Naive B cell (primary cell): Measurements from ENCODE around the gene CNPY4. TPM values are rescaled to one million over a fixed set of nuclear protein-coding genes. Genes with fewer than 3 reads are reported as not detected.
A peak's percentile ranks its signal among the peaks of the same experiment; 100 is the strongest.

Source experiments
- ATAC-seq, 2 donors: fragments of 150-1000 bp; cut with Tn5 transposase; 2 replicates each; pipeline ENCODE4 v1.10.0; 2021; ENCODE audit warnings: low read depth in 2 of 2, mild to moderate bottlenecking in 2 of 2, moderate library complexity in 2 of 2
- DNase-seq: peaks from one replicate; pipeline ENCODE4 v3.0.0; 2022
- H3K27ac Mint-ChIP-seq, 6 donors: one replicate each; pipeline ENCODE4 v1.8.0; 2020 to 2022; ENCODE audit warnings: mild to moderate bottlenecking in 6 of 6, mixed read lengths in 6 of 6, moderate library complexity in 5 of 6, inconsistent platforms in 2 of 6
- H3K27me3 Mint-ChIP-seq, 3 donors: one replicate each; pipeline ENCODE4 v1.8.0; 2021 to 2022; ENCODE audit warnings: mixed read lengths in 3 of 3, mild to moderate bottlenecking in 1 of 3
- H3K36me3 Mint-ChIP-seq, 2 donors: one replicate each; pipeline ENCODE4 v1.8.0; 2020 to 2022; ENCODE audit warnings: mixed read lengths in 2 of 2, inconsistent platforms in 1 of 2, mild to moderate bottlenecking in 1 of 2
- H3K4me1 Mint-ChIP-seq, 3 donors: one replicate each; pipeline ENCODE4 v1.8.0; 2020 to 2022; ENCODE audit warnings: mixed read lengths in 3 of 3, inconsistent platforms in 1 of 3, mild to moderate bottlenecking in 1 of 3, moderate library complexity in 1 of 3
- H3K4me3 Mint-ChIP-seq, 8 donors: one replicate each; pipeline ENCODE4 v1.8.0; 2020 to 2022; ENCODE audit warnings: mild to moderate bottlenecking in 8 of 8, mixed read lengths in 8 of 8, moderate library complexity in 8 of 8, inconsistent platforms in 2 of 8
- H3K9me3 Mint-ChIP-seq, 7 donors: one replicate each; pipeline ENCODE4 v1.8.0; 2020 to 2022; ENCODE audit warnings: mixed read lengths in 7 of 7, mild to moderate bottlenecking in 5 of 7, inconsistent platforms in 2 of 7, moderate library complexity in 1 of 7
- polyA plus RNA-seq, 6 donors: library from polyadenylated mRNA; unstranded; fragments of 300-500 nt; fragmentation: Illumina TruSeq; gene quantifications; one replicate each; pipeline ENCODE4 v1.2.3, GENCODE V29; 2021; ENCODE audit warnings: low read depth in 6 of 6

Gene CNPY4
- polyA plus RNA-seq, 6 donors from 2014 or later = 4.9 to 8.6 (median 5.8) TPM; not detected in 1

GRCh38 chr7:100152404-100152803 lies 33.0 kb downstream of the CNPY4 start:
- H3K27ac Mint-ChIP-seq = peak overlapping the region in 5 of 6 donors; percentile 30 to 92 (median 73)
- DNase-seq (peak; percentile 45), ATAC-seq (no peak)
- H3K36me3 Mint-ChIP-seq = peaks cover 5 to 8% of the 10 kb centered on the region in 2 donors
- H3K4me1 Mint-ChIP-seq = peaks cover 39 to 78% (median 69%) of the 10 kb centered on the region in 3 donors
- peak overlapping the region in 7 of 8 donors; percentile 43 to 81 (median 71) for H3K4me3 Mint-ChIP-seq
- H3K27me3 Mint-ChIP-seq = no peaks in the 10 kb centered on the region
- H3K9me3 Mint-ChIP-seq = no peaks in the 10 kb centered on the region

- Mint-ChIP-seq H3K27ac (peak overlapping the region in 3 of 6 donors; percentile 59 to 69 (median 64)), H3K9me3 (no peaks in the 10 kb centered on the region), H3K36me3 (peaks cover 5 to 8% of the 10 kb centered on the region in 2 donors), H3K4me1 (peaks cover 43 to 82% (median 74%) of the 10 kb centered on the region in 3 donors), H3K27me3 (no peaks in the 10 kb centered on the region), H3K4me3 (peak overlapping the region in 4 of 8 donors; percentile 16 to 71 (median 44))
- DNase-seq = no peak
- ATAC-seq = no peak
Observed at GRCh38 chr7:100152937-100153666, 33.7 kb downstream of the CNPY4 start.

- Mint-ChIP-seq H3K27me3 (no peaks in the 10 kb centered on the region), H3K27ac (peak overlapping the region in 4 of 6 donors; percentile 47 to 87 (median 64)), H3K4me1 (peaks cover 35 to 78% (median 71%) of the 10 kb centered on the region in 3 donors), H3K9me3 (no peaks in the 10 kb centered on the region), H3K4me3 (peak overlapping the region in 4 of 8 donors; percentile 16 to 62 (median 30)), H3K36me3 (peaks cover 5 to 8% of the 10 kb centered on the region in 2 donors)
- DNase-seq = no peak
- no peak for ATAC-seq
Observed at GRCh38 chr7:100153708-100154535, 34.5 kb downstream of the CNPY4 start.

GRCh38 chr7:100154651-100155491 lies 35.4 kb downstream of the CNPY4 start:
- H3K27me3 Mint-ChIP-seq = no peaks in the 10 kb centered on the region
- ATAC-seq = no peak
- H3K27ac Mint-ChIP-seq = no peak overlapping the region
- H3K4me3 Mint-ChIP-seq = peak overlapping the region in 4 of 8 donors; percentile 12 to 91 (median 52)
- no peaks in the 10 kb centered on the region for H3K9me3 Mint-ChIP-seq
- H3K36me3 Mint-ChIP-seq = peaks cover 5 to 8% of the 10 kb centered on the region in 2 donors
- no peak for DNase-seq
- H3K4me1 Mint-ChIP-seq = peaks cover 34 to 79% (median 75%) of the 10 kb centered on the region in 3 donors

- no peaks in the 10 kb centered on the region for H3K27me3 Mint-ChIP-seq
- H3K27ac Mint-ChIP-seq = peak overlapping the region in 2 of 6 donors; percentile 79 to 90
- peak overlapping the region in 7 of 8 donors; percentile 12 to 92 (median 78) for H3K4me3 Mint-ChIP-seq
- H3K36me3 Mint-ChIP-seq = peaks cover 5 to 8% of the 10 kb centered on the region in 2 donors
- DNase-seq = no peak
- H3K9me3 Mint-ChIP-seq = no peaks in the 10 kb centered on the region
- peaks cover 26 to 71% (median 66%) of the 10 kb centered on the region in 3 donors for H3K4me1 Mint-ChIP-seq
- no peak for ATAC-seq
Observed at GRCh38 chr7:100155553-100156317, 36.3 kb downstream of the CNPY4 start.

- Mint-ChIP-seq H3K27me3 (no peaks in the 10 kb centered on the region), H3K4me3 (peak overlapping the region; percentile 78 to 92 (median 88)), H3K27ac (peak overlapping the region; percentile 76 to 95 (median 90)), H3K36me3 (peaks cover 5 to 8% of the 10 kb centered on the region in 2 donors), H3K9me3 (no peaks in the 10 kb centered on the region), H3K4me1 (peaks cover 26 to 70% (median 64%) of the 10 kb centered on the region in 3 donors)
- ATAC-seq (peak; percentile 35 to 51), DNase-seq (no peak)
Observed at GRCh38 chr7:100156331-100157068, 37.1 kb downstream of the CNPY4 start.

- peaks cover 5 to 8% of the 10 kb centered on the region in 2 donors for H3K36me3 Mint-ChIP-seq
- peak overlapping the region; percentile 76 to 95 (median 90) for H3K27ac Mint-ChIP-seq
- DNase-seq (no peak), ATAC-seq (no peak)
- peaks cover 26 to 65% (median 59%) of the 10 kb centered on the region in 3 donors for H3K4me1 Mint-ChIP-seq
- H3K9me3 Mint-ChIP-seq = no peaks in the 10 kb centered on the region
- H3K27me3 Mint-ChIP-seq = no peaks in the 10 kb centered on the region
- peak overlapping the region; percentile 78 to 92 (median 88) for H3K4me3 Mint-ChIP-seq
Observed at GRCh38 chr7:100157069-100157333, 37.6 kb downstream of the CNPY4 start.

GRCh38 chr7:100157334-100158228 lies 38.1 kb downstream of the CNPY4 start:
- ATAC-seq (no peak), DNase-seq (no peak)
- Mint-ChIP-seq H3K27me3 (no peaks in the 10 kb centered on the region), H3K4me3 (peak overlapping the region; percentile 78 to 92 (median 88)), H3K27ac (peak overlapping the region; percentile 66 to 95 (median 89)), H3K36me3 (peaks cover under 1 to 3% of the 10 kb centered on the region in 2 donors), H3K4me1 (peaks cover 20 to 60% (median 54%) of the 10 kb centered on the region in 3 donors), H3K9me3 (no peaks in the 10 kb centered on the region)

- DNase-seq = peak; percentile 93
- ATAC-seq = peak; percentile 91 to 93
- Mint-ChIP-seq H3K27ac (peak within 1 kb of the TSS; percentile 66 to 94 (median 89)), H3K27me3 (no peaks in the 10 kb centered on the region), H3K4me3 (peak within 1 kb of the TSS; percentile 78 to 93 (median 90)), H3K9me3 (no peaks in the 10 kb centered on the region), H3K36me3 (no peaks in the 10 kb centered on the region), H3K4me1 (peaks cover 18 to 58% (median 54%) of the 10 kb centered on the region in 3 donors)
Observed at GRCh38 chr7:100158229-100159098, 39.0 kb downstream of the CNPY4 start, which contains the start of gene TRAPPC14. TSS of gene TRAPPC14 (minus strand) at chr7:100158723. CDS start at chr7:100158499, 224 bp downstream.

GRCh38 chr7:100159099-100159623 lies 39.7 kb downstream of the CNPY4 start:
- ATAC-seq (no peak), DNase-seq (no peak)
- no peaks in the 10 kb centered on the region for H3K36me3 Mint-ChIP-seq
- no peaks in the 10 kb centered on the region for H3K27me3 Mint-ChIP-seq
- H3K9me3 Mint-ChIP-seq = no peaks in the 10 kb centered on the region
- peaks cover 16 to 54% (median 49%) of the 10 kb centered on the region in 3 donors for H3K4me1 Mint-ChIP-seq
- peak overlapping the region; percentile 11 to 94 (median 81) for H3K27ac Mint-ChIP-seq
- peak overlapping the region; percentile 78 to 93 (median 90) for H3K4me3 Mint-ChIP-seq
